Activated naive CD4-positive, alpha-beta T cell treated with anti-CD3 and anti-CD28 coated beads, Interleukin-2, amount 10 ng/mL, durations not matched to agents 7 days and 5 days (primary cell): Measurements from ENCODE around the gene SLC6A3.
"Not testable (repeated sequence)": the region's sequence is repeated elsewhere in the genome, so short reads cannot be mapped to it uniquely, and the experiment has no call there.

Experiments used
- CTCF ChIA-PET: fragments of 350-600 bp; sonication (Branson Sonifier 250); formaldehyde crosslinking; loops from one replicate; lab custom pipeline; 2021; ENCODE audit warnings: antibody characterized with exemption; lab: Charles Lee
- DNase-seq: peaks from one replicate; pipeline ENCODE4 v3.0.0-alpha.2; 2020
- H3K27ac Mint-ChIP-seq: one replicate; pipeline ENCODE4 v1.8.0; 2021; ENCODE audit warnings: mild to moderate bottlenecking, moderate library complexity, mixed read lengths
- H3K27me3 Mint-ChIP-seq: one replicate; pipeline ENCODE4 v1.8.0; 2021; ENCODE audit warnings: mild to moderate bottlenecking, mixed read lengths
- H3K36me3 Mint-ChIP-seq: one replicate; pipeline ENCODE4 v1.8.0; 2021; ENCODE audit warnings: mixed read lengths
- H3K4me1 Mint-ChIP-seq: one replicate; pipeline ENCODE4 v1.8.0; 2021; ENCODE audit warnings: mixed read lengths
- H3K4me3 Mint-ChIP-seq: one replicate; pipeline ENCODE4 v1.8.0; 2021; ENCODE audit warnings: mild to moderate bottlenecking, moderate library complexity, mixed read lengths
- H3K9me3 Mint-ChIP-seq: one replicate; pipeline ENCODE4 v1.8.0; 2021; ENCODE audit warnings: mixed read lengths

Gene SLC6A3

GRCh38 chr5:1481959-1482331, 36.7 kb upstream of the SLC6A3 start:
- CTCF ChIA-PET = no interaction called here
- no peak overlapping the region for H3K4me3 Mint-ChIP-seq
- H3K36me3 Mint-ChIP-seq = peaks cover 6% of the 10 kb centered on the region
- H3K9me3 Mint-ChIP-seq = no peaks in the 10 kb centered on the region
- H3K27me3 Mint-ChIP-seq = no peaks in the 10 kb centered on the region
- H3K27ac Mint-ChIP-seq = no peak overlapping the region
- DNase-seq = no peak
- no peaks in the 10 kb centered on the region for H3K4me1 Mint-ChIP-seq

DNA sequence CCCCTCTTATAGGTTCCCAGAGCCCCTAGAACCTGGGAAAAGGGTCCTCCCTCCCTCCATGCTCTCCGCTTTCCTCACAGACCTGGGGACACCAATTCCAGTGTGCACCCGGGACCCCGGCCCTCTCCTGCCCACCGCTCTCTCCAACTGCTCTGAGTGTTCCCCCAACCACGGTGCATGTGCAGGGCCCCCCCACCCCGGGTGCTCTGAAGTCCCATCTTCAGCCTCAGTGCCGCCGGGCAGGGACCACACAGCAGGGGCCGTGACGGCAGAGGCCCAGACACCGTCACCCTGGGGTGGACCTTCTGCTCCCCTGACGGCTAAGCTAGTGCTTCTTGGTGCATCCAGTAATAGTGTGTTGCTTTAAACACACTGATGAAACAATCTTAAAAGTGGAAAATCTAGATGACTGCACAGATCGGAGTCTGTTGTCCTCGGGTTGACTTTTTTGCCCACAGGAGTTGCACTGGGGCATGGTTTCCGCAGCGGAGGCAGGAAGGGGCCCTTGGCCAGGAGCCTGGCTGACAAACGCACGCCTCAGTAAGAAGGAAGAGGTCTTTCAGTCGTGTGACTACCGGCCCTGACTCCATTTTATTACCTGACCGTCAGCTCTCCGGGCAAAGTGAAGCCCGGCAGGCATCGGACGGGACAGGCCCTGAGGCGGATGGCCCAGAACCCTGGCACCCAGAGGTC, 36.2 kb upstream of the SLC6A3 start:
- H3K9me3 Mint-ChIP-seq = no peaks in the 10 kb centered on the region
- no peak overlapping the region for H3K27ac Mint-ChIP-seq
- DNase-seq = no peak
- no peaks in the 10 kb centered on the region for H3K4me1 Mint-ChIP-seq
- no peaks in the 10 kb centered on the region for H3K27me3 Mint-ChIP-seq
- H3K4me3 Mint-ChIP-seq = no peak overlapping the region
- peaks cover 6% of the 10 kb centered on the region for H3K36me3 Mint-ChIP-seq
- CTCF ChIA-PET = interaction anchor here (2.0 kb wide), 1 partner anchor 11 kb away, joined by 8 read pairs; no protein-coding TSS in a partner anchor

DNA sequence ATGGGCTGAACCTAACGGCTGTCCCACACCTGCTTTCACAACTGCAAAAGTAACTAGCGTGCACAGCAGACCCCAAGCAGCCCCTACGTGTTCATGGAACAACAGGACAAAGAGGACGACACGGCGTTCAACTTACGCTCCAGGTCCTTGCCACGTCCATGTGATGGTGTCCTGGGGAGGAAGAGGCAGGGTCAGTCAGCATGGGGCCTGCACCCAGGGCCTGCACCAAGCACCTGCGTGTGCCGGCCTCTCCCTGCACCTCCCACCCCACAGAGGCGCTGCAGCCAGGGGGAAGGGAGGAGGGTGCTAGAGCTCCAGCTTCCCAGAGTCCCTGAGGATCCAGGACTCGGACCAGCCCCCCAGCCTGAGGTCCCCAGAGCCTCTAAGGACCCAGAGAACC, 35.6 kb upstream of the SLC6A3 start:
- Mint-ChIP-seq H3K27ac (no peak overlapping the region), H3K36me3 (peaks cover 3% of the 10 kb centered on the region), H3K9me3 (no peaks in the 10 kb centered on the region), H3K4me3 (no peak overlapping the region), H3K27me3 (no peaks in the 10 kb centered on the region), H3K4me1 (no peaks in the 10 kb centered on the region)
- no peak for DNase-seq
- CTCF ChIA-PET = interaction anchor here (1.1 to 2.9 kb wide), 4 partner anchors 9 to 163 kb away, joined by 5 to 27 read pairs (median 9); no protein-coding TSS in a partner anchor

DNA sequence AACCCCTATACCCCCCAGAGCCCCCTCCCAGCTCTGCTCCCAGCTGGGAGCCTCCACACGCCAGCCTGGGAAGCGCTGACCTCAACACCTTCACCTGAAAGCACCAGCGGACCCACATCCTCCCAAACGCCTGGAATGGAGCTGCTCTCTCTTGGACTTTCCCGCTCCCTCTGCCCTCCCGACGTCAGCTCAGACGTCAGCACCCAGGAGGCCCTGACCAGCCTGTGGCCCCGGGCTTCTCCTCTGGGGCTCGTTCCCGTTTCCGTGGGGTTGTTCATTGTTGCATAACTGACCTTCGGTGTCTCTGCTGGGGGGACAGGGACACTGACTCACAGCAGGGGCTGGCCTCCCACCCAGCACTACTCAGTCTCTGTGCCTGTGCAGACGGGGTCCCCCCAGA, 35.0 kb upstream of the SLC6A3 start:
- DNase-seq = no peak
- Mint-ChIP-seq H3K27ac (no peak overlapping the region), H3K4me1 (no peaks in the 10 kb centered on the region), H3K9me3 (no peaks in the 10 kb centered on the region), H3K4me3 (no peak overlapping the region), H3K27me3 (no peaks in the 10 kb centered on the region), H3K36me3 (peaks cover 3% of the 10 kb centered on the region)
- CTCF ChIA-PET = interaction anchor here (0.6 to 2.9 kb wide), 8 partner anchors 10 to 164 kb away, joined by 3 to 27 read pairs (median 5); no protein-coding TSS in a partner anchor

- Mint-ChIP-seq H3K27ac (no peak overlapping the region), H3K4me1 (no peaks in the 10 kb centered on the region), H3K9me3 (no peaks in the 10 kb centered on the region), H3K27me3 (no peaks in the 10 kb centered on the region), H3K36me3 (peaks cover 3% of the 10 kb centered on the region), H3K4me3 (no peak overlapping the region)
- CTCF ChIA-PET = interaction anchor here (0.6 to 2.9 kb wide), 8 partner anchors 10 to 164 kb away, joined by 3 to 27 read pairs (median 5); no protein-coding TSS in a partner anchor
- peak; percentile 54 for DNase-seq
Observed at GRCh38 chr5:1479581-1480188, 34.4 kb upstream of the SLC6A3 start.

GRCh38 chr5:1479066-1479465, 33.8 kb upstream of the SLC6A3 start:
- no peak overlapping the region for H3K27ac Mint-ChIP-seq
- H3K9me3 Mint-ChIP-seq = no peaks in the 10 kb centered on the region
- DNase-seq = no peak
- no peaks in the 10 kb centered on the region for H3K4me1 Mint-ChIP-seq
- CTCF ChIA-PET = interaction anchor here (1.7 to 2.9 kb wide), 4 partner anchors 9 to 165 kb away, joined by 3 to 27 read pairs (median 8); no protein-coding TSS in a partner anchor
- no peaks in the 10 kb centered on the region for H3K27me3 Mint-ChIP-seq
- peaks cover 3% of the 10 kb centered on the region for H3K36me3 Mint-ChIP-seq
- no peak overlapping the region for H3K4me3 Mint-ChIP-seq

DNA sequence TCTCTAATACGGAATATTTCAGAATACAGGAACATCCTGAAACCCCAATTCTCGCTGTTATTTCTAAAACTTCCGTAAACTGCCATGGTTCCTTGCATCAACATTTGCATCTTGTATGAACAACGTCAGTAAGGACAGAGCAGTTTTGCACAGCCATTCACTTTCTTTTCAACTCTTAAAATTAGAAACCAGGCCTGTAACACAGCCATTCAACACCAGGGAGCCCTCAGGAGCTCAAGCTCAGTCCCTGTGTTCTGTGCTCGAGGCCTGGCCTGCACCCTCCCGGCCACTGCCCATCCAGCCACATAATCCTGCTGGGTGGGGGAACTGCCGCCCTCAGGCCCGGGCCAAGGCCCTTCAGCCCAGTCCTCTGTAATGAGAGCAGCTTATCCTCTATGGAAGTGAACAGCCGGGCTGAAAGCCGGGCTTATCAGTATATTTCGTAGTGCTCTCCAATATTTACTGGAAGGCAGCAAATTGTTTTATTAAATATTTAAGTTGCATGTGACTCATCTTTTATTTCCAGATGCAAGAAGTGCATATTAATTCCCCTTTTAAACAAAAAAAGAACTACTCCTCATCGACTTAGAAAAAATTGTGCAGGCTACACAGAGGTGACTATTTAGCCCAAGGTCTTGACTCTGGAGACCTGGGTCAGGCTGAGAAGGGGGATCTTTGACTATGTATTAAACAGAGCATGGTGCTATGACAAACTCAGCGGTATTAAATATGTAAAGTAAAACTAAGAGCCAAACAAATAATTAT, 33.2 kb upstream of the SLC6A3 start:
- no peaks in the 10 kb centered on the region for H3K9me3 Mint-ChIP-seq
- CTCF ChIA-PET = interaction anchor here (1.7 to 2.9 kb wide), 4 partner anchors 9 to 166 kb away, joined by 3 to 27 read pairs (median 8); no protein-coding TSS in a partner anchor
- peaks cover 4% of the 10 kb centered on the region for H3K36me3 Mint-ChIP-seq
- no peak for DNase-seq
- no peak overlapping the region for H3K27ac Mint-ChIP-seq
- no peaks in the 10 kb centered on the region for H3K27me3 Mint-ChIP-seq
- H3K4me1 Mint-ChIP-seq = no peaks in the 10 kb centered on the region
- no peak overlapping the region for H3K4me3 Mint-ChIP-seq

- Mint-ChIP-seq H3K4me3 (no peak overlapping the region), H3K4me1 (no peaks in the 10 kb centered on the region), H3K36me3 (peaks cover 4% of the 10 kb centered on the region), H3K27me3 (no peaks in the 10 kb centered on the region), H3K27ac (no peak overlapping the region), H3K9me3 (no peaks in the 10 kb centered on the region)
- CTCF ChIA-PET = interaction anchor here (1.7 kb wide), 1 partner anchor 26 kb away, joined by 3 read pairs; no protein-coding TSS in a partner anchor
- peak; percentile 1 for DNase-seq
Observed at GRCh38 chr5:1477341-1477740, 32.1 kb upstream of the SLC6A3 start.

- H3K9me3 Mint-ChIP-seq = no peaks in the 10 kb centered on the region
- CTCF ChIA-PET = no interaction called here
- H3K27me3 Mint-ChIP-seq = no peaks in the 10 kb centered on the region
- peaks cover 4% of the 10 kb centered on the region for H3K36me3 Mint-ChIP-seq
- no peak overlapping the region for H3K4me3 Mint-ChIP-seq
- no peak overlapping the region for H3K27ac Mint-ChIP-seq
- no peak for DNase-seq
- no peaks in the 10 kb centered on the region for H3K4me1 Mint-ChIP-seq
Observed at GRCh38 chr5:1476967-1477310, 31.7 kb upstream of the SLC6A3 start.

DNA sequence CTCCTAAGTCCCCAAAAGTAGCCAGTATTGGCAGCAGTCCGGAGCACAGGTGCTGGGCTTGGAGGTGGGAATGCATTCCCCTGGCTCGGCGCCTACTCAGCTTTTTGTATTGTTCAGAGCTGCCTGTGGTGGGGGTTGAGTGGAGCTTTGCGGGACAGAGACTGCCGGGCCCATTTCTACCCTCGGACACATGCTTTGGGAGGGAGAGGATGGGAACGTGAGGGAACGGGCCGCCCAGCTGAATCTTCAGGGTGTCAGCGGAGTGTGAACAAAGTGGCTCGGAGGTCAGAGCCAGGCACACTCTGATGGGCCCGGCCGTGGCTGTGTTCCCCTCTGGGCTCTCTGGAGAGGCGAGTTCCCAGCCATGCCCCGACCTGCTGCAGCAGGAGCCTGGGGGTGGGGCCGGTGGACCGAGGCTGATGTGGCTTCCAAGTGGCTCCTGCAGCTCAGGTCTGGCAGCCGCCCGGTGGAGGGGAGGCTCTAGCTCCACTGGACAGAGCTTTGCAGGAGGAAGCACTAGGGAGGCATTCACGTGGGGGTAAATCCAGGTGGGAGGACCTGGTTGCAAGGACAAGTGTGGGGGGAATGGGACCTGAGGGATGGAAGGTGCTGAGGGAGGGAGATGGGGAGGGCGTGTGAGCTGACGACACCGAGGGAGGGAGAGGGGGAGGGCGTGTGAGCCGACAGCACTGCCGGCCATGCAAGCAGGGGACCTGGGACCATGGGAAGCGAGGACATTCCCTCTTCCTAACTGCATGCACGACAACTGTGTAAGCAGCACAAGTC, 31.1 kb upstream of the SLC6A3 start:
- DNase-seq = peak; percentile 19
- H3K9me3 Mint-ChIP-seq = no peaks in the 10 kb centered on the region
- H3K36me3 Mint-ChIP-seq = peaks cover 10% of the 10 kb centered on the region
- H3K27ac Mint-ChIP-seq = no peak overlapping the region
- no peak overlapping the region for H3K4me3 Mint-ChIP-seq
- no peaks in the 10 kb centered on the region for H3K27me3 Mint-ChIP-seq
- CTCF ChIA-PET = no interaction called here
- no peaks in the 10 kb centered on the region for H3K4me1 Mint-ChIP-seq

- DNase-seq, H3K27ac Mint-ChIP-seq, H3K27me3 Mint-ChIP-seq, H3K4me3 Mint-ChIP-seq, H3K9me3 Mint-ChIP-seq, H3K4me1 Mint-ChIP-seq, CTCF ChIA-PET: not testable (repeated sequence)
- H3K36me3 Mint-ChIP-seq = peaks cover 11% of the 10 kb centered on the region
Observed at GRCh38 chr5:1475544-1475900, 30.3 kb upstream of the SLC6A3 start.

DNA sequence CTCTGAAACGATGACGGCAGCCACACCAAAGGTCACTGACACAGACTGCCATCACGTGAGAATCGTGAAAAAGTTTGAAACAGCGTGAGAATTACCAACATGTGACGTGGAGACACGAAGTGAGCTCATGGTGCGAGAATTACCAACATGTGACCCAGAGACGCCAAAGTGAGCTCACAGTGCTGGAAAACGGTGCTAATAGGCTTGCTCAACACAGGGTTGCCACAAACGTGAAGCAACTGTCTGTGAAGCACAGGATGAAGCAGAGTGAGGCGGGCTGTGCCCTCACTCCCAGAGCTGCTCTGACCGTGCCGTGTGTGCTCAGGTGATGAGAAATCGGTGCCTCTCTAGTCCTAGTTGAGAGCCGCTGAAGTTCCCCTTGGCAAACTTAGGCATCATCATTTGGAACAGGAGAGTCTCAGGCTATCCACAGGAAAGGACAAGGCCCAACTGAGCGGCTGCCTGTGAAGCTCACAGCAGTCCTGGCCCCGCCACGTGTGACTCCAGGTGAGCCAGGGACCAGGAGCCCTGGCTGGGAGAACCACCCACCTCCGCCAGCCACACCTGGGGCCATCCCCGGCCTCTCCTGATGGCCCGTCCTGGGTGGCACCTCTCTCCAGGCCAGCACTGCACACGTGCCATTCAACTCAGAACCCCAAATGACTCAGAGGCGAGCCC, 29.8 kb upstream of the SLC6A3 start:
- Mint-ChIP-seq H3K27ac (no peak overlapping the region), H3K4me3 (no peak overlapping the region), H3K36me3 (peaks cover 10% of the 10 kb centered on the region), H3K9me3 (no peaks in the 10 kb centered on the region), H3K27me3 (no peaks in the 10 kb centered on the region), H3K4me1 (no peaks in the 10 kb centered on the region)
- CTCF ChIA-PET = interaction anchor here (1.3 kb wide), 1 partner anchor 170 kb away, joined by 3 read pairs; no protein-coding TSS in a partner anchor
- DNase-seq = no peak

GRCh38 chr5:1474183-1474839, 29.1 kb upstream of the SLC6A3 start:
- Mint-ChIP-seq H3K27me3 (no peaks in the 10 kb centered on the region), H3K36me3 (peaks cover 10% of the 10 kb centered on the region), H3K4me1 (no peaks in the 10 kb centered on the region), H3K9me3 (no peaks in the 10 kb centered on the region), H3K27ac (no peak overlapping the region), H3K4me3 (no peak overlapping the region)
- no peak for DNase-seq
- CTCF ChIA-PET = interaction anchor here (1.3 kb wide), 1 partner anchor 171 kb away, joined by 3 read pairs; no protein-coding TSS in a partner anchor
